H1 (cell line): ENCODE measurements around the gene EDEM2. TPM values are rescaled to one million over a fixed set of nuclear protein-coding genes. Genes with fewer than 3 reads are reported as not detected.

Source experiments
- GABPA ChIP-seq: IDR thresholded peaks from 2 replicates; pipeline ENCODE4 v1.6.1; 2011; ENCODE audit warnings: mild to moderate bottlenecking, low read length, moderate library complexity, borderline replicate concordance; ENCODE audit not compliant: insufficient read depth
- SP2 ChIP-seq: IDR thresholded peaks from 2 replicates; pipeline ENCODE4 v1.6.1; 2012; ENCODE audit warnings: mild to moderate bottlenecking, low read length, inconsistent platforms
- polyA plus RNA-seq, 7 experiments: library from polyadenylated mRNA; depleted of rRNA in 3 of 7; stranded (reverse) in 5 of 7; unstranded in 2 of 7; fragments of >200 nt in 5 of 7; fragments of 200-250 nt in 2 of 7; gene quantifications; 1 replicate in 5 of 7; 2 replicates in 1 of 7; 4 replicates in 1 of 7; pipeline versions ENCODE4 v1.2.1 to v1.2.3, GENCODE V29; 2011 to 2013; ENCODE audit warnings: missing spikeins in 2 of 7, mixed read lengths in 2 of 7
- total RNA-seq: library from RNA; stranded (reverse); fragmentation: NEBNext Ultra II Directional; extraction: Animal tissue kit (Norgen Biotek cat#: 25700); gene quantifications from 2 replicates; pipeline ENCODE4 v1.2.1, GENCODE V29; 2021

The EDEM2 gene
- total and polyA plus RNA-seq, 2 of the 8 experiments (the other 6 are each of a cell fraction or from before 2014, with no cell fraction given) = 15.2 to 19.6 TPM

GRCh38 chr20:35077872-35078271 is 69.3 kb downstream of the EDEM2 start (continued):
- TF ChIP-seq GABPA (no peak), SP2 (no peak)
